Thyroid gland (tissue), 4 donors: ENCODE results near the gene TMA7B. TPM values are rescaled to one million over a fixed set of nuclear protein-coding genes. Genes with fewer than 3 reads are reported as not detected.
A peak's percentile ranks its signal among the peaks of the same experiment; 100 is the strongest.
"Not testable (repeated sequence)": the region's sequence is repeated elsewhere in the genome, so short reads cannot be mapped to it uniquely, and the experiment has no call there.

Experiments used
- DNase-seq, 2 donors: peaks; one replicate each; pipeline ENCODE4 v3.0.0-alpha.2; 2019
- H3K27ac ChIP-seq, 3 donors: fragments of 200-600 bp; sonication (generic); 1 replicate in 2 of 3; 2 replicates in 1 of 3; pipeline ENCODE4 v1.5.1; 2016 to 2019; ENCODE audit warnings: mild to moderate bottlenecking in 1 of 3, moderate library complexity in 1 of 3
- H3K27me3 ChIP-seq: fragments of 200-600 bp; sonication (generic); one replicate; pipeline ENCODE4 v1.5.1; 2019
- H3K36me3 ChIP-seq, 2 donors: fragments of 200-600 bp; sonication (generic); one replicate each; pipeline ENCODE4 v1.5.1; 2016 to 2019
- H3K4me1 ChIP-seq, 2 donors: fragments of 200-600 bp; sonication (generic); one replicate each; pipeline ENCODE4 v1.5.1; 2017 to 2019
- H3K4me3 ChIP-seq, 3 donors: fragments of 200-600 bp; sonication (generic); replicated peaks in 1 of 3; 1 replicate in 2 of 3; 2 replicates in 1 of 3; pipeline ENCODE4 v1.5.1; 2016; ENCODE audit warnings: mild to moderate bottlenecking in 1 of 3
- H3K9me3 ChIP-seq: fragments of 200-600 bp; sonication (generic); one replicate; pipeline ENCODE4 v1.5.1; 2017
- CTCF ChIP-seq, 6 experiments: fragments of 200-600 bp in 3 of 6; fragments of 450-650 bp in 3 of 6; sonication (generic) in 3 of 6; IDR thresholded peaks; one replicate each; pipeline ENCODE4 v1.5.1; 2016 to 2019; ENCODE audit warnings: antibody characterized with exemption in 6 of 6, mild to moderate bottlenecking in 2 of 6, inconsistent platforms in 1 of 6, moderate library complexity in 1 of 6
- POLR2A ChIP-seq, 2 donors: fragments of 450-650 bp; IDR thresholded peaks; one replicate each; pipeline ENCODE4 v1.6.1; 2017; ENCODE audit warnings: antibody characterized with exemption in 2 of 2, mild to moderate bottlenecking in 2 of 2, moderate library complexity in 1 of 2
- WGBS, 2 donors: methylation state at CpG; one replicate each; pipeline ENCODE4 v1.1.5; 2017; 5-methylcytosine and 5-hydroxymethylcytosine counted together
- intact Hi-C: fragments of 100-400 bp; cut with DNase I; formaldehyde crosslinking; loops from one replicate; pipeline ENCODE4 v1.15.1; 2023
- total RNA-seq, 4 donors: library from RNA; depleted of rRNA; stranded (reverse); fragments of >200 nt; gene quantifications; one replicate each; pipeline ENCODE4 v1.2.3, GENCODE V29; 2016

Gene TMA7B
- total RNA-seq, 4 donors from 2014 or later: 0.59 TPM; not detected in 3

DNA sequence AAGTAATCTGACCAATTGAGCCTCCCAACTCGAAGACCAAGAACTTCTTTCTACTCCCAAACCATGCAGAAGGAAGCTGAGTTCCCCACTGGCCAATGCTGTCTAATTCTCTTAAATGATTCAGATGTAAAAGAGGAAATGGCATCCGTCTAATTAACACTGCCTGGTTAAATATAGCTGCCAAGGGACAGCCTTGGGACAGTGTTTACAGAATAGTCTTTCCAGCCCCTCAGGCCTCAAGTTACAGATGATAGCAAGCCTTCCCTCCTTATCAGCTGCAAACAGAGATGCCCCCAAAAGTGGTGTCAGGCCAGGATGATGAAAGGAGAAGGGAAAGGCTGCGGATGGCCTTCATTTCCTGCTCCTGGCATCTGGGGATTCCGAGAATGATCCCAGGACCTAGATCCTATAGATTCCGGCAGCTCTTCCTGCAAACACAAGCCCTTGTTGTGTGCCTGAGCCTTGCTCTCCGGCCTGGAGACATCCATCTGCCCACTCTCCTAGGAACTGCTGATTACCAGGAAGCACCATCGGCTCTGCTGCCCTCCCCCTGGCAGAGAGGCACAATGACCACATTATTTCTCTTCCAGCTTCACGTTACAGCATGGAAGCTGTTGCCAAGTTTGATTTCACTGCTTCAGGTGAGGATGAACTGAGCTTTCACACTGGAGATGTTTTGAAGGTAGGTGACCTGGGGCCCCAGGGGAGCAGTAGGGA, 13.5 kb upstream of the TMA7B start:
- peak; percentile 34 to 37 for DNase-seq
- Histone ChIP-seq H3K36me3 (no peaks in the 10 kb centered on the region), H3K9me3 (no peaks in the 10 kb centered on the region), H3K27me3 (no peaks in the 10 kb centered on the region), H3K27ac (peak overlapping the region; percentile 16 to 73 (median 17)), H3K4me1 (peaks cover 51 to 64% of the 10 kb centered on the region in 2 donors), H3K4me3 (no peak overlapping the region)
- intact Hi-C loops: no loop called here
- WGBS, 2 donors: 44 to 63% methylated on average over 7 to 8 of the region's 8 CpGs
- TF ChIP-seq POLR2A (IDR thresholded peaks at IDR 0.05): no peak
- TF ChIP-seq CTCF (IDR thresholded peaks at IDR 0.05): no peak

- WGBS, 2 donors: 47 to 57% methylated on average over 8 of the region's 8 CpGs
- Histone ChIP-seq H3K27ac (peak overlapping the region; percentile 36 to 73 (median 52)), H3K4me3 (no peak overlapping the region), H3K36me3 (no peaks in the 10 kb centered on the region), H3K27me3 (no peaks in the 10 kb centered on the region), H3K4me1 (peaks cover 44 to 58% of the 10 kb centered on the region in 2 donors), H3K9me3 (no peaks in the 10 kb centered on the region)
- TF ChIP-seq POLR2A (IDR thresholded peaks at IDR 0.05) (peak in 1 of 2 donors; percentile 32), CTCF (IDR thresholded peaks at IDR 0.05) (no peak)
- intact Hi-C loops: no loop called here
- DNase-seq: peak; percentile 96 to 97
Measured at GRCh38 chr22:39947220-39948216, 12.7 kb upstream of the TMA7B start.

DNA sequence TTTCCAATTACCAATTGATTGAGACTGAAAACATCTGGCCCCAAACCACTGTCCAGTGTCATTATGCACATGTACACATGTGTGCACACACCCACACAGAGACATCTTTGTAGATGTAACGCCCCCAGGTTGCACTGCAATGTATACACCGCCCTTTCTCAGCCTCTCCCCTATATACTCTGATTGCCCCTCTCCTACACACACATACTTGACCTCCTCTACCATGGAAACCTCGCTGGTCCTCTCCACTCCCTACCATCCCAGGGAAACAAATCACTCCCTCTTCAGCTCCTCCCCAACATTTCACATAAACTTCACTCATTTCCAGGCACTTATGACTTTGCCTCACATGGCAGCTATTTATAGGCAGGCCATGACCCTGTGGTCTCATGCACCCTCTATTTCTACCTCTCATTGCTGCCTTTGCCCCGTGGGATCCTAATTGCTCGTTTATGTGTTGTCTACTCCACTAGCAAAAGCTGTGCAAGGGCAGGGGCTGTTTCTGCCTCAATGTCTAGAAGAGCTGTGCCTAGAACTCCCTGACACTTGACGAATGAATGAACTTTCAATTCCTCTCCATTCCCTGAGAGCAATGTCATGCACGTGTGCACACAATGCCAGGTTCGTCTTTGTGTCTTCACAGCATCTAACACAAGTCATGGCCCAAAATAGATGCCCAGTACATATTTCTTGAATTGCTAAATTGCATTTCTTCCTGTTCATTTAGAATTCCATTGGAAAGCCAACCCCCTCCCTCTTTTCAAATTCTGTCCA, 10.0 kb upstream of the TMA7B start:
- no peak for DNase-seq
- Histone ChIP-seq H3K4me1 (peaks cover 46 to 58% of the 10 kb centered on the region in 2 donors), H3K27me3 (no peaks in the 10 kb centered on the region), H3K27ac (no peak overlapping the region), H3K4me3 (no peak overlapping the region), H3K9me3 (no peaks in the 10 kb centered on the region), H3K36me3 (no peaks in the 10 kb centered on the region)
- intact Hi-C loops: no loop called here
- no peak for TF ChIP-seq CTCF (IDR thresholded peaks at IDR 0.05)
- TF ChIP-seq POLR2A (IDR thresholded peaks at IDR 0.05): no peak
- WGBS, 2 donors: 69 to 73% methylated on average over 8 of the region's 8 CpGs

GRCh38 chr22:39951603-39952293, 8.4 kb upstream of the TMA7B start:
- H3K9me3 ChIP-seq, H3K36me3 ChIP-seq, H3K4me3 ChIP-seq, H3K27ac ChIP-seq, DNase-seq, intact Hi-C loops, H3K27me3 ChIP-seq: not testable (repeated sequence)
- H3K4me1 ChIP-seq: peaks cover 34 to 47% of the 10 kb centered on the region in 2 donors
- WGBS, 2 donors: 64 to 66% methylated on average over 11 of the region's 11 CpGs

DNA sequence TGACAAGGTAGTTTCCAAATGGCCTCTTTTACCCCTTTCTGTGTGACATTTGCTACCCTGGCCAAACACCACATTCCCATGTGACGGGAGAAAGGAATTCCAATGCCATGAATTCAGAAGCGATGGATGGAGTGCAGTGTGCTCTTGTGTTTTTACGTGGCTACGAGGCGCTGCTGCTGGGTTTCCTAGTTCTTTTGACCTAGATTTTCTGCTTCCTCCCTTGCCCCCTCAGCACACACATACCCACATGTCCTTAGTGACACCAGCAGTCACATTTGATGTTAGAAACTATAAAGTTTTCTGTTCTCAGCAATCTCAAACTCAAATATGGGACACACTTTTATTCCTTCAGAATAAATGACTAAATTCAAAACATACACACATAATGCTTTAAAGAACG, 7.8 kb upstream of the TMA7B start:
- intact Hi-C loops: no loop called here

More for the DNA sequence above, 7.8 kb upstream of the TMA7B start:
- TF ChIP-seq CTCF (IDR thresholded peaks at IDR 0.05): no peak
- TF ChIP-seq POLR2A (IDR thresholded peaks at IDR 0.05): no peak
- no peaks in the 10 kb centered on the region for H3K27me3 ChIP-seq
- H3K27ac ChIP-seq: peak overlapping the region in 1 of 3 donors; percentile 74
- DNase-seq: no peak
- H3K4me1 ChIP-seq: peaks cover 28 to 41% of the 10 kb centered on the region in 2 donors
- H3K4me3 ChIP-seq: no peak overlapping the region
- 94 to 95% methylated on average over 6 of the region's 6 CpGs for WGBS, 2 donors
- H3K36me3 ChIP-seq: no peaks in the 10 kb centered on the region
- no peaks in the 10 kb centered on the region for H3K9me3 ChIP-seq
